HepG2 (cell line): ENCODE results near the gene CLDN24. TPM values are rescaled to one million over a fixed set of nuclear protein-coding genes. Genes with fewer than 3 reads are reported as not detected.

Source experiments
- ATAC-seq: fragments of 200-7000 bp; cut with Tn5 transposase; 3 replicates; pipeline ENCODE4 v1.9.1; 2020; ENCODE audit warnings: mild to moderate bottlenecking, moderate library complexity
- BruUV-seq: library from RNA; stranded (reverse); fragments of 400-500 nt; replicated peaks from 2 replicates; lab custom pipeline; 2021; lab: Mats Ljungman, UMichigan
- CTCF ChIA-PET: fragments of 300-600 bp; formaldehyde crosslinking; extraction: SDS; loops from one replicate; lab custom pipeline; 2021; ENCODE audit warnings: low total read pairs, inconsistent platforms, low intra/inter-chr PET ratio; lab: Yijun Ruan, JAX
- POLR2A ChIA-PET: fragments of 350-600 bp; sonication (Branson Sonifier 250); formaldehyde crosslinking; loops from one replicate; lab custom pipeline; 2020; ENCODE audit warnings: antibody characterized with exemption, inconsistent platforms; lab: Yijun Ruan, JAX
- DNase-seq: peaks from one replicate; pipeline ENCODE4 v3.0.0-alpha.2; 2015; ENCODE audit warnings: low spot score
- FAIRE-seq: peaks from 3 replicates; lab custom pipeline; 2011; peaks lifted over from hg19 to GRCh38; lab: Jason Lieb, UNC
- H2AFZ ChIP-seq: one replicate; pipeline ENCODE4 v1.6.1; 2011; ENCODE audit warnings: low read length, inconsistent platforms
- H3K27ac ChIP-seq: fragments of 300-600 bp; 3 replicates; pipeline ENCODE4 v1.8.0; 2011; ENCODE audit warnings: mixed run types, mild to moderate bottlenecking, mixed read lengths, low read length, inconsistent platforms; ENCODE audit not compliant: insufficient read depth; ENCODE audit errors: extremely low read length
- H3K27me3 ChIP-seq, 2 experiments: fragments of 200-600 bp in 1 of 2; 2 replicates in 1 of 2; 3 replicates in 1 of 2; pipeline versions ENCODE4 v1.6.0 to v1.8.0; 2011; ENCODE audit warnings: low read length in 2 of 2, mild to moderate bottlenecking in 2 of 2, moderate library complexity in 2 of 2, inconsistent platforms in 1 of 2; ENCODE audit not compliant: insufficient read depth in 2 of 2, control insufficient read depth in 1 of 2
- H3K36me3 ChIP-seq, 2 experiments: fragments of 200-600 bp in 1 of 2; replicated peaks in 1 of 2; 2 replicates in 1 of 2; 3 replicates in 1 of 2; pipeline versions ENCODE4 v1.5.1 to v1.8.0; 2011; ENCODE audit warnings: low read length in 2 of 2, inconsistent platforms in 1 of 2; ENCODE audit not compliant: insufficient read depth in 2 of 2, control insufficient read depth in 1 of 2
- H3K4me1 ChIP-seq: 2 replicates; pipeline ENCODE4 v1.5.1; 2012; ENCODE audit warnings: low read length, inconsistent platforms; ENCODE audit not compliant: insufficient read depth
- H3K4me2 ChIP-seq: 2 replicates; pipeline ENCODE4 v1.6.0; 2011; ENCODE audit warnings: low read depth, low read length, inconsistent platforms
- H3K4me3 ChIP-seq, 3 experiments: fragments of 200-600 bp in 1 of 3; sonication (generic), shearing (Covaris generic) in 1 of 3; replicated peaks in 1 of 3; 2 replicates each; pipeline ENCODE4 v1.5.1; 2011 to 2016; ENCODE audit warnings: low read length in 3 of 3, inconsistent platforms in 2 of 3, low read depth in 2 of 3, mild to moderate bottlenecking in 2 of 3, control low read depth in 1 of 3, mixed read lengths in 1 of 3; ENCODE audit not compliant: insufficient read depth in 1 of 3
- H3K79me2 ChIP-seq: one replicate; pipeline ENCODE4 v1.6.1; 2011; ENCODE audit warnings: low read length, inconsistent platforms; ENCODE audit not compliant: insufficient read depth
- H3K9ac ChIP-seq: 2 replicates; pipeline ENCODE4 v1.6.0; 2011; ENCODE audit warnings: mild to moderate bottlenecking, low read depth, low read length, inconsistent platforms; ENCODE audit not compliant: insufficient read depth
- H3K9me3 ChIP-seq: 2 replicates; pipeline ENCODE4 v1.5.1; 2012; ENCODE audit warnings: mild to moderate bottlenecking, low read length
- H4K20me1 ChIP-seq: 2 replicates; pipeline ENCODE4 v1.6.0; 2011; ENCODE audit warnings: inconsistent platforms, mild to moderate bottlenecking, low read length, moderate library complexity; ENCODE audit not compliant: insufficient read depth
- NR2F2 ChIP-seq: IDR thresholded peaks from 2 replicates; pipeline ENCODE4 v1.6.1; 2012; ENCODE audit warnings: low read depth, inconsistent platforms, borderline replicate concordance
- ZNF235 ChIP-seq: sonication (generic); formaldehyde crosslinking; IDR thresholded peaks from 2 replicates; pipeline ENCODE4 v1.8.1; 2023; ENCODE audit warnings: mild to moderate bottlenecking, missing genetic modification reagents, borderline replicate concordance
- ZSCAN30 ChIP-seq: sonication (generic); formaldehyde crosslinking; IDR thresholded peaks from 2 replicates; pipeline ENCODE4 v1.5.0; 2020; ENCODE audit warnings: mild to moderate bottlenecking, missing genetic modification reagents
- WGBS: methylation state at CpG from one replicate; pipeline ENCODE4 v1.1.6; 2017; ENCODE audit warnings: low lambda C conversion rate; 5-methylcytosine and 5-hydroxymethylcytosine counted together
- in situ Hi-C: cut with HindIII; loops from 2 replicates; pipeline ENCODE4 v1.10.0; 2017; ENCODE audit warnings: low pct_unique_long_range_greater_than_20kb; ENCODE audit not compliant: extremely low pct_ligation_motif_present
- intact Hi-C: fragments of 100-400 bp; cut with micrococcal nuclease; formaldehyde crosslinking; loops from one replicate; pipeline ENCODE4 v1.10.0; 2022; ENCODE audit not compliant: unreplicated experiment
- polyA plus RNA-seq, 8 experiments: library from polyadenylated mRNA; depleted of rRNA in 3 of 8; stranded (reverse) in 7 of 8; unstranded in 1 of 8; fragments of >200 nt; fragmentation: Illumina TruSeq in 4 of 8; extraction: Trizol in 4 of 8; gene quantifications; 2 replicates each; pipeline versions ENCODE4 v1.2.1 to v1.2.3, GENCODE V29; 2011 to 2016; ENCODE audit warnings: low read depth in 4 of 8, missing spikeins in 1 of 8, mixed read lengths in 1 of 8; ENCODE audit not compliant: insufficient read depth in 1 of 8
- total RNA-seq, 5 experiments: library from RNA; depleted of rRNA; stranded (reverse); fragments of >200 nt; fragmentation: Illumina TruSeq; extraction: Trizol; gene quantifications; 2 replicates each; pipeline ENCODE4 v1.2.3, GENCODE V29; 2016; ENCODE audit warnings: low read depth in 1 of 5
- TF ChIP-seq, protein P1 (sequence below): IDR thresholded peaks from 2 replicates; pipeline ENCODE4 v1.6.1; 2016; ENCODE audit warnings: missing compliant biosample characterization, missing genetic modification reagents, borderline replicate concordance
- TF ChIP-seq, protein P2 (sequence below): sonication (generic); formaldehyde crosslinking; IDR thresholded peaks from 2 replicates; pipeline ENCODE4 v1.9.0; 2022; ENCODE audit warnings: missing genetic modification reagents, mild to moderate bottlenecking, borderline replicate concordance
- TF ChIP-seq, protein P3 (sequence below): sonication (generic); formaldehyde crosslinking; IDR thresholded peaks from 2 replicates; pipeline ENCODE4 v1.8.1; 2022; ENCODE audit warnings: mild to moderate bottlenecking, missing genetic modification reagents
- TF ChIP-seq, protein P4 (sequence below): sonication (generic); formaldehyde crosslinking; IDR thresholded peaks from 2 replicates; pipeline ENCODE4 v1.4.0; 2020; ENCODE audit warnings: missing genetic modification reagents

Gene CLDN24
- total and polyA plus RNA-seq, 2 of the 13 experiments (the other 11 are each of a cell fraction or from before 2014, with no cell fraction given): not detected

DNA sequence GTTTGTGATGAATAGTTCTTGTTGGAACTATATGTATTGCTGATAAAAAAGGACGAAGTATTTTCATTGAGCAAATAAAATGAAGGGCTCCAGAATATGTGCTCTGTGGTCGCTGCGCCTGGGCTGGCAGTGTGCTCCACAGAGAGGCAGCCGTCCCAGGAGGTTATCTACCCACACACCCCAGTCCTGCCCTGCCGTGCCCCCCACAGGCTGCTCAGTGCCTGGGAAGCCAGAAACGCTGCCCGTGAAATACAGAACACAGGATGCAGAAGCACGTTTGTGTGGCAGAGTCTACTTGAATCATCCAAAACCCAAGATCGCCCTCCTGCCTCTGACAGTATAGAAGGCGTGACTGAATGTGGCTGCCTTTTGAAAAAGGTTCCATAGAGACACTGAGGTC lies 3.6 kb downstream of the CLDN24 start:
- Histone ChIP-seq H3K9ac (no peak overlapping the region), H3K79me2 (no peaks in the 10 kb centered on the region), H3K4me1 (peaks cover 36% of the 10 kb centered on the region), H3K4me2 (no peak overlapping the region), H3K36me3 (peaks cover 8 to 33% of the 10 kb centered on the region in 2 experiments), H3K4me3 (no peak overlapping the region), H3K27ac (no peak overlapping the region), H3K9me3 (no peaks in the 10 kb centered on the region), H3K27me3 (no peaks in the 10 kb centered on the region), H4K20me1 (no peaks in the 10 kb centered on the region), H2AFZ (no peak overlapping the region)
- FAIRE-seq (no peak), DNase-seq (no peak), ATAC-seq (no peak)
- CTCF ChIA-PET: no interaction called here
- TF ChIP-seq NR2F2: no peak
- TF ChIP-seq, protein P1, sequence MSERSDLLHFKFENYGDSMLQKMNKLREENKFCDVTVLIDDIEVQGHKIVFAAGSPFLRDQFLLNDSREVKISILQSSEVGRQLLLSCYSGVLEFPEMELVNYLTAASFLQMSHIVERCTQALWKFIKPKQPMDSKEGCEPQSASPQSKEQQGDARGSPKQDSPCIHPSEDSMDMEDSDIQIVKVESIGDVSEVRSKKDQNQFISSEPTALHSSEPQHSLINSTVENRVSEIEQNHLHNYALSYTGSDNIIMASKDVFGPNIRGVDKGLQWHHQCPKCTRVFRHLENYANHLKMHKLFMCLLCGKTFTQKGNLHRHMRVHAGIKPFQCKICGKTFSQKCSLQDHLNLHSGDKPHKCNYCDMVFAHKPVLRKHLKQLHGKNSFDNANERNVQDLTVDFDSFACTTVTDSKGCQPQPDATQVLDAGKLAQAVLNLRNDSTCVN (CRISPR knock-in tag): no peak
- POLR2A ChIA-PET: no interaction called here
- intact Hi-C loops: no loop called here
- BruUV-seq: no TSS peak
- 100% methylated on average over 9 of the region's 10 CpGs for WGBS
- in situ Hi-C loops: no loop called here

DNA sequence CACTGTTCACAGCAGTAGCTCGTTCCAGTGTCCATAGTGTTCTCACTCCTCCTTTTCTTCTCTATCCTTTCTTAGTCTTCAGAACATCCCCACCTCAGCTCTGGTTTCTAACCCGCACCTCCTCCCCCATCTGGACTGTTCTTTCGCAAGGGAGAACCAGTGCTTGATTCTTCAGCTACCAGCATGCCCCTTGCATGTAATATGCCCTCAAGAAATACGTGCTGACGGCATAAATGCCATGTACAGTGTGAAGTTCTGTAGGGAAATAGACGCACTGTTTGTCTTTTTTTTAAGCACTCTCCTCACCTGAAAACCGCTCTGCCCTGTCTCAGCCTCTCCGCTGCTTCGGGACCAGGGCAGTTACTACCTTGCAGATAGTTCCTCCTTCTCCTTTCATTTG lies 7.4 kb downstream of the CLDN24 start:
- peaks cover 21% of the 10 kb centered on the region for H3K4me1 ChIP-seq
- peaks cover 17 to 54% of the 10 kb centered on the region in 2 experiments for H3K36me3 ChIP-seq
- intact Hi-C loops: no loop called here
- no peak overlapping the region for H3K9ac ChIP-seq
- POLR2A ChIA-PET: no interaction called here
- no TSS peak for BruUV-seq
- WGBS: 84% methylated on average over 9 of the region's 9 CpGs
- no peak overlapping the region for H3K4me3 ChIP-seq
- DNase-seq: no peak
- no peak for ATAC-seq
- H3K79me2 ChIP-seq: no peaks in the 10 kb centered on the region
- H3K9me3 ChIP-seq: no peaks in the 10 kb centered on the region
- CTCF ChIA-PET: no interaction called here
- H3K4me2 ChIP-seq: no peak overlapping the region
- no peak overlapping the region for H3K27ac ChIP-seq
- no peaks in the 10 kb centered on the region for H3K27me3 ChIP-seq
- H4K20me1 ChIP-seq: no peaks in the 10 kb centered on the region
- FAIRE-seq: no peak
- no peak overlapping the region for H2AFZ ChIP-seq
- in situ Hi-C loops: no loop called here
- TF ChIP-seq, protein P2, sequence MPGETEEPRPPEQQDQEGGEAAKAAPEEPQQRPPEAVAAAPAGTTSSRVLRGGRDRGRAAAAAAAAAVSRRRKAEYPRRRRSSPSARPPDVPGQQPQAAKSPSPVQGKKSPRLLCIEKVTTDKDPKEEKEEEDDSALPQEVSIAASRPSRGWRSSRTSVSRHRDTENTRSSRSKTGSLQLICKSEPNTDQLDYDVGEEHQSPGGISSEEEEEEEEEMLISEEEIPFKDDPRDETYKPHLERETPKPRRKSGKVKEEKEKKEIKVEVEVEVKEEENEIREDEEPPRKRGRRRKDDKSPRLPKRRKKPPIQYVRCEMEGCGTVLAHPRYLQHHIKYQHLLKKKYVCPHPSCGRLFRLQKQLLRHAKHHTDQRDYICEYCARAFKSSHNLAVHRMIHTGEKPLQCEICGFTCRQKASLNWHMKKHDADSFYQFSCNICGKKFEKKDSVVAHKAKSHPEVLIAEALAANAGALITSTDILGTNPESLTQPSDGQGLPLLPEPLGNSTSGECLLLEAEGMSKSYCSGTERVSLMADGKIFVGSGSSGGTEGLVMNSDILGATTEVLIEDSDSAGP (CRISPR knock-in tag): no peak
- TF ChIP-seq ZSCAN30 (no peak), ZNF235 (CRISPR knock-in tag) (no peak)
- TF ChIP-seq, protein P3, sequence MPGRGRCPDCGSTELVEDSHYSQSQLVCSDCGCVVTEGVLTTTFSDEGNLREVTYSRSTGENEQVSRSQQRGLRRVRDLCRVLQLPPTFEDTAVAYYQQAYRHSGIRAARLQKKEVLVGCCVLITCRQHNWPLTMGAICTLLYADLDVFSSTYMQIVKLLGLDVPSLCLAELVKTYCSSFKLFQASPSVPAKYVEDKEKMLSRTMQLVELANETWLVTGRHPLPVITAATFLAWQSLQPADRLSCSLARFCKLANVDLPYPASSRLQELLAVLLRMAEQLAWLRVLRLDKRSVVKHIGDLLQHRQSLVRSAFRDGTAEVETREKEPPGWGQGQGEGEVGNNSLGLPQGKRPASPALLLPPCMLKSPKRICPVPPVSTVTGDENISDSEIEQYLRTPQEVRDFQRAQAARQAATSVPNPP (CRISPR knock-in tag): no peak
- TF ChIP-seq, protein P4, sequence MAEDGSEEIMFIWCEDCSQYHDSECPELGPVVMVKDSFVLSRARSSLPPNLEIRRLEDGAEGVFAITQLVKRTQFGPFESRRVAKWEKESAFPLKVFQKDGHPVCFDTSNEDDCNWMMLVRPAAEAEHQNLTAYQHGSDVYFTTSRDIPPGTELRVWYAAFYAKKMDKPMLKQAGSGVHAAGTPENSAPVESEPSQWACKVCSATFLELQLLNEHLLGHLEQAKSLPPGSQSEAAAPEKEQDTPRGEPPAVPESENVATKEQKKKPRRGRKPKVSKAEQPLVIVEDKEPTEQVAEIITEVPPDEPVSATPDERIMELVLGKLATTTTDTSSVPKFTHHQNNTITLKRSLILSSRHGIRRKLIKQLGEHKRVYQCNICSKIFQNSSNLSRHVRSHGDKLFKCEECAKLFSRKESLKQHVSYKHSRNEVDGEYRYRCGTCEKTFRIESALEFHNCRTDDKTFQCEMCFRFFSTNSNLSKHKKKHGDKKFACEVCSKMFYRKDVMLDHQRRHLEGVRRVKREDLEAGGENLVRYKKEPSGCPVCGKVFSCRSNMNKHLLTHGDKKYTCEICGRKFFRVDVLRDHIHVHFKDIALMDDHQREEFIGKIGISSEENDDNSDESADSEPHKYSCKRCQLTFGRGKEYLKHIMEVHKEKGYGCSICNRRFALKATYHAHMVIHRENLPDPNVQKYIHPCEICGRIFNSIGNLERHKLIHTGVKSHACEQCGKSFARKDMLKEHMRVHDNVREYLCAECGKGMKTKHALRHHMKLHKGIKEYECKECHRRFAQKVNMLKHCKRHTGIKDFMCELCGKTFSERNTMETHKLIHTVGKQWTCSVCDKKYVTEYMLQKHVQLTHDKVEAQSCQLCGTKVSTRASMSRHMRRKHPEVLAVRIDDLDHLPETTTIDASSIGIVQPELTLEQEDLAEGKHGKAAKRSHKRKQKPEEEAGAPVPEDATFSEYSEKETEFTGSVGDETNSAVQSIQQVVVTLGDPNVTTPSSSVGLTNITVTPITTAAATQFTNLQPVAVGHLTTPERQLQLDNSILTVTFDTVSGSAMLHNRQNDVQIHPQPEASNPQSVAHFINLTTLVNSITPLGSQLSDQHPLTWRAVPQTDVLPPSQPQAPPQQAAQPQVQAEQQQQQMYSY (CRISPR knock-in tag): no peak
